KOPT-K1 (cell line): ENCODE data around the gene SLC35A2.
"Not testable (repeated sequence)": the region's sequence is repeated elsewhere in the genome, so short reads cannot be mapped to it uniquely, and the experiment has no call there.

ENCODE experiments used
- H3K27ac ChIP-seq: fragments of 200-600 bp; sonication (generic); 2 replicates; pipeline ENCODE4 v1.5.1; 2016; ENCODE audit warnings: antibody characterized with exemption, mild to moderate bottlenecking, low read depth, low read length; ENCODE audit not compliant: poor library complexity, severe bottlenecking
- H3K36me3 ChIP-seq: fragments of 200-600 bp; sonication (generic); 2 replicates; pipeline ENCODE4 v1.5.1; 2017; ENCODE audit warnings: antibody characterized with exemption, mild to moderate bottlenecking, low read length, moderate library complexity; ENCODE audit not compliant: insufficient read depth
- H3K9me3 ChIP-seq: fragments of 200-600 bp; sonication (generic); 2 replicates; pipeline ENCODE4 v1.5.1; 2017; ENCODE audit warnings: antibody characterized with exemption, low read length, mild to moderate bottlenecking; ENCODE audit not compliant: insufficient read depth, poor library complexity, severe bottlenecking

SLC35A2 gene

GRCh38 chrX:48854898-48855297 lies 56.5 kb downstream of the SLC35A2 start:
- Histone ChIP-seq H3K9me3 (peaks cover 19% of the 10 kb centered on the region), H3K27ac (no peak overlapping the region), H3K36me3 (no peaks in the 10 kb centered on the region)

GRCh38 chrX:48854121-48854804 lies 57.2 kb downstream of the SLC35A2 start:
- peaks cover 19% of the 10 kb centered on the region for H3K9me3 ChIP-seq
- H3K27ac ChIP-seq, H3K36me3 ChIP-seq: not testable (repeated sequence)

GRCh38 chrX:48853494-48853893 lies 58.0 kb downstream of the SLC35A2 start:
- not testable (repeated sequence) for H3K36me3 ChIP-seq, H3K27ac ChIP-seq
- H3K9me3 ChIP-seq: peaks cover 19% of the 10 kb centered on the region
